ENCODE measurements around the gene PUS1.

DNA sequence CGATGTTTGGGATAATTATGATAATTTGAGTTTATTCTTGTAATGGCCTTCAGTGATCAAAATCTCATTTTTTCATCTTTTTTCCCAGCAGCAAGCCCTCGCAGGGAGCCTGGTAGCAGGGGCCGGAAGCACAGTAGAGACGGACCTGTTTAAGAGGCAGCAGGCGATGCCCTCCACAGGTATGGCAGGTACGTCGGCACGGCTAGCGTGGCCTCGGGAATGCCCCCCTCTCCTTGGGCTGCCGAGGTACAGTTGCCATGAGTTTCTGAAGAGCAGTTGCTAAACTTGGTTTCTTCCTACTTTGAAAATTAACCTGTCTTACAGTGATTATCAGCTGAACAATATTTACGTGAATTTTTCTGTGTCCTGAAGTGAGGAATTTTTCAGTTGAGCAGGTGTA is 50.5 kb downstream of the PUS1 start:
- TF ChIP-seq, protein P1, sequence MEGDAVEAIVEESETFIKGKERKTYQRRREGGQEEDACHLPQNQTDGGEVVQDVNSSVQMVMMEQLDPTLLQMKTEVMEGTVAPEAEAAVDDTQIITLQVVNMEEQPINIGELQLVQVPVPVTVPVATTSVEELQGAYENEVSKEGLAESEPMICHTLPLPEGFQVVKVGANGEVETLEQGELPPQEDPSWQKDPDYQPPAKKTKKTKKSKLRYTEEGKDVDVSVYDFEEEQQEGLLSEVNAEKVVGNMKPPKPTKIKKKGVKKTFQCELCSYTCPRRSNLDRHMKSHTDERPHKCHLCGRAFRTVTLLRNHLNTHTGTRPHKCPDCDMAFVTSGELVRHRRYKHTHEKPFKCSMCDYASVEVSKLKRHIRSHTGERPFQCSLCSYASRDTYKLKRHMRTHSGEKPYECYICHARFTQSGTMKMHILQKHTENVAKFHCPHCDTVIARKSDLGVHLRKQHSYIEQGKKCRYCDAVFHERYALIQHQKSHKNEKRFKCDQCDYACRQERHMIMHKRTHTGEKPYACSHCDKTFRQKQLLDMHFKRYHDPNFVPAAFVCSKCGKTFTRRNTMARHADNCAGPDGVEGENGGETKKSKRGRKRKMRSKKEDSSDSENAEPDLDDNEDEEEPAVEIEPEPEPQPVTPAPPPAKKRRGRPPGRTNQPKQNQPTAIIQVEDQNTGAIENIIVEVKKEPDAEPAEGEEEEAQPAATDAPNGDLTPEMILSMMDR (IDR thresholded peaks at IDR 0.05 in 4 of 5, conservative IDR thresholded peaks at IDR 0.05 in 1 of 5), result no peak
- no peak for TF ChIP-seq POLR2A (IDR thresholded peaks at IDR 0.05)

Data from gastrocnemius medialis (tissue), 4 donors.